ENCODE results near the gene LPA.
A peak's percentile ranks its signal among the peaks of the same experiment; 100 is the strongest.
"Not testable (repeated sequence)": the region's sequence is repeated elsewhere in the genome, so short reads cannot be mapped to it uniquely, and the experiment has no call there.

The LPA gene

GRCh38 chr6:160662842-160663241, 1.2 kb downstream of the LPA start:
- DNase-seq, result no peak

GRCh38 chr6:160662429-160662828, 1.6 kb downstream of the LPA start:
- DNase-seq, result no peak

GRCh38 chr6:160661216-160661615, 2.9 kb downstream of the LPA start:
- DNase-seq, result no peak

- no peak for DNase-seq
Observed at GRCh38 chr6:160659562-160659961, 4.5 kb downstream of the LPA start.

GRCh38 chr6:160634706-160635105, 29.4 kb downstream of the LPA start:
- no peak for DNase-seq

DNA sequence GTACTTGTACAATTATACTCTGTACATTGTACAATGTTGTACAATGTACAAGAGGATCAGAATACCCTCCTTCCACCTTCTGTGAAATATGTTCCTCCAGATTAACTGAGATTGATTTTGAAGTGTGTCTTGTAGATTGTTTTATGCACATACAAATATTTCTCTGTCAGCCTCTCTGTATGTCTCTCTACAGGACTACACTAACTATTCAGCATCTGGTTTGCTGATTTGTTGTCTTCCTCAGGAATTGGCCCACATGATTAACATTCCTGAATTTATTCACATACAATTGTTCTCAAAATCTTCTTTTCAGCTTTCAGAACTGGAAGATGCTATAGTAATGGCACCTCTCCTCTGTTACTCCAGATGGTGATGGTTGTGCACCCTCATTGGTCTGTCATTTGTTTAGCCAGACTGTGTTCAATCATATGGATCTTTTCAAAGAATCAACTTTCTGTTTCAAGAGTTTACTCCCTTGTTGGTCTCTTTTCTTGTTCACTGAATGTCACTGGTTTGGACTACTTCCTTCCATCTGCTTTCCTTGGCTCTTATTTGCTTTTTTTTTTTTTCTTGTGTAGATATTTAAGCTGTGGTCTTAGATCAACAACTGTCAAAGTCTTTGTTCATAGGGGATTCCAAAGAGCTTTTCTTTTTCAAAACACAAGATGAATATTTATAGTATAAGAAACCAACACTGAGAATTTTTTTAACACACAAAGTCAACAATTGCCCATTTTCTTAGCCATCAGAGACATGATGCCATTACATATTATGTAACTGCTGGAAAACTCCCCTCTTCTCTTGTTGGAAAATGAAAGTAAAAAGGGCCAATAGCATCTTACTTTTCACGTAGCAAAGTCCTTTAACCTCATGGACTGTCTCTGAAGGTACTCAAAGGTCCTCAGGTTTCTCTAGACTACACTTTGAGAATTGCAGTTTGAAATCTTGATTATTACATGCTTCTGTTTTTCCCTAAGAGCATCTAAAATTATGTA, 67.9 kb downstream of the LPA start:
- no peak for DNase-seq

- DNase-seq, result not testable (repeated sequence)
Observed at GRCh38 chr6:160595297-160595696, 68.8 kb downstream of the LPA start.

GRCh38 chr6:160586374-160586773, 77.7 kb downstream of the LPA start:
- no peak for DNase-seq

- DNase-seq, result no peak
Observed at GRCh38 chr6:160583794-160584193, 80.3 kb downstream of the LPA start.

- DNase-seq, result no peak
Observed at GRCh38 chr6:160581406-160581805, 82.7 kb downstream of the LPA start.

- DNase-seq, result not testable (repeated sequence)
Observed at GRCh38 chr6:160578515-160578914, 85.6 kb downstream of the LPA start.

DNA sequence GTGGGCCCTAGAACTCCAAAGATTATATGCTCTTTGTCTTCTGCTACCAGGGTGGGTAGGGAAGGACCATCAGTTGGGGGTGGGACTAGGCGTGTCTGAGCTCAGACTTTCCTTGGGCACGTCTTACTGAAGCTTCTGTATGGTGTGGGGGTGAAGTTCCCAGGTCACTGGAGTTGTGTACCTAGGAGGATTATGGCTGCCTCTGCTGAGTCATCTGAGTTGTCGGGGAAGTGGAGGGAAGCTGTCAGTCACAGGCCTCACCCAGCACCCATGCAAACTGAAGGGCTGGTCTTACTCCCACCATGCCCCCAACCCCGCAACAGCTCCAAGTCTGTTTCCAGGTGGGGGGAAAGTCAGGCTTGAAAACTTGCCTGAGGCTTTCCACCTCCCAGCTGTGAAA, 90.1 kb downstream of the LPA start:
- DNase-seq, result no peak

DNA sequence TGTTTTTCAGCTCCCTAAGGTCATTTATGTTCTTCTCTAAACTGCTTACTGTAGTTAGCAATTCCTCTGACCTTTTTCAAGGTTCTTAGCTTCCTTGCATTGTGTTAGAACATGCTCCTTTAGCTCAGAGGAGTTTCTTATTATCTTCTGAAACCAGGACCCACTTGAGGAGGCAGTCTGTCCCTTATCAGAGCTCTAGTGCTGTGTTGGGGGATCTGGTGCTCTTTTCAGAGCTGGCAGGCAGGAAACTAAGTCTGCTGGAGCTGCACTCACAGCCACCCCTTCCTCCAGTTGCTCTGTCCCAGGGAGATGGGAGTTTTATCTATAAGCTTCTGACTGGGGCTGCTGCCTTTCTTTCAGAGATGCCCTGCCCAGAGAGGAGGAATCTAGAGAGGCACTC, 92.9 kb downstream of the LPA start:
- DNase-seq, result not testable (repeated sequence)

DNA sequence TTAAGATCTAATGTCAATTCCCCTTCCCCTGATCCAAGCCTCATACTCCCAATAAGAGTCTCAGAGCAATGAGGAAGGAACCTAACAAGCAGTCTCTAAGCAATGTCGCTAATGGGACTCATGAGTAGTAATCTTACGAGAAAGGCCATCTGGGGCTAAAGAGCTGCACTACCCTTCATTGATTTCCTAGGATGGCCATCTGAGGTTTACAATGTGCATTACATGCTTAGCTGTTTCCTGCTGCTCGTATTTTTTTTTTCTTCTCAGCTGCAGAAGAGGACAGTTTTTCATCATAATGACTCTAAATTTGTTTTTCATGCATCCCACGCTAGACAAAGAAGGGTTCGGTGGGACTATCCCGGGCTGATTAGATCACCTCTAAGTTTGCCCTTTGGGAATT, 119.3 kb downstream of the LPA start:
- DNase-seq, result no peak

DNA sequence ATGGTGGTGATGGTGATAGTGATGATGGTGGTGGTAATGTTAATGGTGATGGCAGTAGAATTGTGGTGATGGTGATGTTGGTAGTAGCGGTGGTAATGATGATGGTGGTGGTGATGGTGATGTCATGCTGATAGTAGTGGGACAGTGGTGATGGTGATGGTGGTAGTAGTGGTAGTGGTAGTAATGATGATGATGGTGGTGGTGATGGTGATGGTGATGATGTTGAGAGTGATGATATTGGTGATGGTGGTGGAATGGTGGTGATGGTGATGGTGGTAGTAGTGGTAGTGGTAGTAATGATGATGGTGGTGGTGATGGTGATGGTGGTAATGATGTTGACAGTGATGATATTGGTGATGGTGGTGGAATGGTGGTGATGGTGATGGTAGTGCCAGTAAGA, 128.8 kb downstream of the LPA start:
- DNase-seq, result no peak

DNA sequence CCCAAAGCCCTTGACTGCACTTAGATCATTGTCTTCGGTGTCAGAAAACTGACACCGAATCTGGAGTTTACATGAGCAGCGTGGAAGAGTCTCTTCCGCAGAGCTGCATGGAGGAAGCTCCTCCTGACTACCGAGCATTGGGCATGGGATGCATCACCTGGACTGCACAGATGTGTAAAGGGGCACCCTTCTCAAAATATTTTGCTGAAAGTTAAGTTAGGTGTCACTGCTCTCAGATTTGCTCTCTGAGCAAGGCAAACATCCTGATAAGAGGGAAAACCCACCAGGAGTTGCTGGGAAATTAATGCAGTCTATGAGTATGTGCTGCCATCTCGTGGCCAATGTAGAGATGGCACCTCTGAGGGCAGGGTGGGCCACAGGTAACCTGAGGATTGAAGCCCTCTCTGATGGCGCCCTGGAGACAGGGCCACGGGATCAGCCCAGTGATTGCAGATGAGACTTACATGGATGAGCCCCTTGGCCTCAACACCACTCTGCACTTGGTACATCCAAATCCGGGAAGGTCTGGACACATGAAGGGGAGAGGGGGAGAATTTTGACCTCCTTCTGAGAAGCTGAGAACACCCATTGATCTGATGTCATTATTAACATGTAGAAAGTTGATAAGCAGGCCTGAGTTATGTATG, 129.9 kb downstream of the LPA start:
- DNase-seq, result peak; percentile 20 to 72

DNA sequence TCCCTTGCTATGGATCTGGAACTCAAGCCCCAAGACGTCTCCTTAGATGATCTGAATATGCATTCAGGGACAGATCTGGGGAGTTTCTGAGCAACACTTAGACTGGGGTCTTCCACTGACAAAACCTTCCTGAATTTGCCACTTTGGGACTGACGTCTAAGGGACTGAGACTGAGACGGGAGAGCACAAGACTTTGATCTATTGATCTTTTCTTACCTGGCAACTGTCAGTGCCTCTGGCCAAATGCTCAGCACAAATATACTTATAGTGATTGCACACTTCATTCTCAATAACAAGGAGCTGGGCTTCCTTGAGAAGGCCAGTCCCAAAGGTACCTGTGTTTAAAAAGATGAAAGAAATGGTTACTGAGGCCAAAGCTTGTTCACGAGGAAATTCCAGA, 131.8 kb downstream of the LPA start:
- no peak for DNase-seq

DNA sequence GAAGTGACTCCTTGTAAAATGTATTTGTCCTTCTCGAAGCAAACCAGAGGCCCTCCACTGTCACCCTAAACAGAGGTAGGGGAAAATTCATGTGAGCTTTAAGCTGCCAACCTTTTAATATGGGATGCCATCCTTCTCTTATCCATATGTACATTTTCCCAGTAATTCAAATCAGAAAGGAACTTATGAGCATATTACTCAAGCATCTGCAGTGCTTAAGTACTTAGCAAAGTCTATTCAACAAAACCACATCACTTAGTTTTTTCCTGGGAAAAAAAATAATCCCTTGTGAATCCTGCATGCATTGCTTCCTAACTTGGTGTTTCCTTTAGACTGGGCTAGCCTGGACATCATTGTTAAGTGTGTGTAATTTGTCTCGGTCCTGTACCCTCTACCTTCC, 132.2 kb downstream of the LPA start:
- DNase-seq, result no peak

DNA sequence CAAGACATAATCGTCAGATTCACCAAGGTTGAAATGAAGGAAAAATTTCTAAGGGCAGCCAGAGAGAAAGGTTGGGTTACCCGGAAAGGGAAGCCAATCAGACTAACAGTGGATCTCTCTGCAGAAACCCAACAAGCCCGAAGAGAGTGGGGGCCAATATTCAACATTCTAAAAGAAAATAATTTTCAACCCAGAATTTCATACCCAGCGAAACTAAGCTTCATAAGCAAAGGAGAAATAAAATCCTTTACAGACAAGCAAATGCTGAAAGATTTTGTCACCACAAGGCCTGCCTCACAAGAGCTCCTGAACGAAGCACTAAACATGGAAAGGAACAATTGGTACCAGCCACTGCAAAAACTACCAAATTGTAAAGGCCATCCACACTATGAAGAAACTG, 134.6 kb downstream of the LPA start:
- DNase-seq, result not testable (repeated sequence)

DNA sequence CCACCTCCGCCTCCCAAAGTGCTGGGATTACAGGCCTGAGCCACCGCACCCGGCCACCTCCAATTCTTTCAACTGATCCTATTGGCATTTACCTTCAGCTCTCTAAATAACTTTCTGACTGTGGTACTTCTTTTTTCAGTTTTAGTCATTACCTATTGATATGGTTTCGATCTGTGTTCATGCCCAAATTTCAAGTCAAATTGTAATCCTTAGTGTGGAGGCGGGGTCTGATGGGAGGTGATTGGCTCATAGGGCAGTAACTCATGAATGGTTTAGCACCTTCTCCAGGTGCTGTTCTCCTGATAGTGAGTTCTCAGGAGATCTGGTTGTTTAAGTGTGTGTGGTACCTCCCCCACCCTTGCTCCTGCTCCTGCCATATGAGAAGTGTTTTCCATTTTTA, 140.9 kb downstream of the LPA start:
- DNase-seq, result no peak

- DNase-seq, result peak; percentile 68 to 81
Observed at GRCh38 chr6:160520043-160520904, 143.8 kb downstream of the LPA start.

GRCh38 chr6:160519603-160520042, 144.5 kb downstream of the LPA start:
- DNase-seq, result no peak

GRCh38 chr6:160519133-160519532, 144.9 kb downstream of the LPA start:
- DNase-seq, result peak in 1 of 2 experiments; percentile 19
